ENCODE measurements around the gene TEX38.
A peak's percentile ranks its signal among the peaks of the same experiment; 100 is the strongest.
"Not testable (repeated sequence)": the region's sequence is repeated elsewhere in the genome, so short reads cannot be mapped to it uniquely, and the experiment has no call there.

TEX38 gene

DNA sequence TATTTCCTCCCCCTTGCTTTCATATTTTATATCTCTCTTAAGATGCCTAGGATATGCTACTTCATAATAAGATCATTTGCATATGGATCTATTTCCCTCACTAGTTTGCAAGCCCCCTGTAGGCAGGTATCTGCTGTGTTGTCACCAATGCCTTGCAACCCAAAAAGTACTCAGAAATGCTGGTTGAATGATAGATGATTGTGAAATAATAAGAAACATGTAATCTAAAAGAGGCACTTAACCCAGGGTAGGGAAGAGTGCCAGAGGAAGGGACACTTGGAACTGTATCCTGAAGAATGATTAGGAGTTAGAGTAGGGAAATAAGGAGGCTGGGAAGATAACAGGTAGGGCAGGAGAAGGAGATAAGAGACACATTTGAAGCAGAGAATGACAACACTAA, 15.8 kb upstream of the TEX38 start:
- DNase-seq, result no peak

DNA sequence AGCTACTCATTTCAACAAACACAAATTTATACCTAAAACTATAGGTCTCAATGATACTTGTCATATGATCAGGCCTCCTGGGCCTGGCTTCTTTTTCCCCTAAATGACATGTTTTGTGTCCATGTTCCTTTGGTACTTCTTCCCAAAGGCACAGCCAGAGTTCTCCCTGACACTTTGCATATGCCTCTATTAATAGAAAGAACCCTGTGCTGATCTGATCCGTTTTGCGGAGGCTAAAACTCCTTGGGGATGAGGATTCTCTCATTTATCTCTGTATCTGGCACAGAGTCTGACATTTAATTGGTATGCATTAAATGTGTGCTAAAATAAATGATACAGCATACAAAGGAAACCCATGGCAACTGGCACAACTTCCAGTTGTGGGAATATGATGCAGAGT, 15.0 kb upstream of the TEX38 start:
- no peak for DNase-seq

DNA sequence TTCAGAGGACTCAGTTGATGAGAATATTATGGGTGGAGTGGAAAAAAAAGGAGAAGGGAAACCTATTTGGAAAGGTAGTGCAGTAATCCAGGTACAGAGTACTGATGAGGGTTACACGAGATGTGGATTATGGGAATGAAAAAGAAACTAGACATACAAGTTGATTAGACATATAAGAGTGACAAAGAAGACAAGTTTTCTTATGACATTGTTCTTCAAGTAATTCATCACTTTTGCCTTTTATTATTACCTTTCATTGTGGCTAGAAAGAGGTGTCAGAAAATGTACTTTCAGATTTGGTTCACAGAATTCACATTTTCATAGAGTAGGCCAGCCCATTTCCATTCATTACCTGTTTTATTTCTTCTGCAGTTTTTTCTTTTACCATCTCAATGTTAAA, 13.9 kb upstream of the TEX38 start:
- DNase-seq, result no peak

DNA sequence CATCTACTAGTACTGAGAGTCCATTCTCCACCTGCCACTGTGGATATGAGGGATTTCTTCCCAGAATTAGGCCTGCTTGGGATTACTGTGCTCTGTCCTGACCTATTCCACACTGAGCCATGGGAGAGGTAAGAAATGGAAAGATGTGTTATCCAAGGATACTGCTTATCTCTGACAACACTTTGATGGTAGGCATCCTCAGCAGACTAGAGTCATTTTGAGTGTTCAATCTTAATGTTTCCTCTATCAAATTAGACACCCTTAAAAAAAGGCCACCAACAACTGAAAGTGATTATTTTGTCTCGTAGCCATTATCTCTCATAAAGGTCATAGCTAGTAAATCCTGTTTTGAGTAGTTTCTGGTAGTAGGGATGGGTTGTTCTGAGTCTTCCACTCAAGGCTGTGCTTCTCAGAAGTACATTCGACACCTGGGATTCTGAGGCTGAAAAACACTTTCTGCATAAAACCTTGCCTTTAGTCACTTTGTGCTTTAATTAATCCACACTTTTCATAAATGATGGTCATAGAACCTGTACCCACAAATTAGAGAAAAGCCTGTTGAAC, 12.3 kb upstream of the TEX38 start:
- no peak for DNase-seq

DNA sequence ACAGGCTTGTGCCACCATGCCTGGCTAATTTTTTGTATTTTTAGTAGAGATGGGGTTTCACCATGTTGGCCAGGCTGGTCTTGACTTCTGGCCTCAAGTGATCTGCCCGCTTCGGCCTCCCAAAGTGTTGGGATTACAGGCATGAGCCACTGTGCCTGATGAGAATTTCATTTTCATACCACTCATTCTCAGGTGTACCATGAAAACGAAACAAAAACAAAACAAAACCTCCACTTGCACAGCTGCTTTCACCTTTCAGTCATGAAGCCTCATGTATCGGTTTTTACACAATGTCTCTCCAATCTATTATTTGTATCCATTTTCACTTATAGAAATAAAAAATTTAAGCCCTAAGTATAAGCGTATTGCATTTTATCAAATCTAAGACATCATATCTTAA, 11.5 kb upstream of the TEX38 start:
- DNase-seq, result not testable (repeated sequence)

DNA sequence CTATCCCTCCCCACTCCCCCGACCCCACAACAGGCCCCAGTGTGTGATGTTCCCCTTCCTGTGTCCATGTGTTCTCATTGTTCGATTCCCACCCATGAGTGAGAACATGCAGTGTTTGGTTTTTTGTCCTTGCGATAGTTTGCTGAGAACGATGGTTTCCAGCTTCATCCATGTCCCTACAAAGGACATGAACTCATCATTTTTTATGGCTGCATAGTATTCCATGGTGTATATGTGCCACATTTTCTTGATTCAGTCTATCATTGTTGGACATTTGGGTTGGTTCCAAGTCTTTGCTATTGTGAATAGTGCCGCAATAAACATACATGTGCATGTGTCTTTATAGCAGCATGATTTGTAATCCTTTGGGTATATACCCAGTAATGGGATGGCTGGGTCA, 8.7 kb upstream of the TEX38 start:
- DNase-seq, result not testable (repeated sequence)

DNA sequence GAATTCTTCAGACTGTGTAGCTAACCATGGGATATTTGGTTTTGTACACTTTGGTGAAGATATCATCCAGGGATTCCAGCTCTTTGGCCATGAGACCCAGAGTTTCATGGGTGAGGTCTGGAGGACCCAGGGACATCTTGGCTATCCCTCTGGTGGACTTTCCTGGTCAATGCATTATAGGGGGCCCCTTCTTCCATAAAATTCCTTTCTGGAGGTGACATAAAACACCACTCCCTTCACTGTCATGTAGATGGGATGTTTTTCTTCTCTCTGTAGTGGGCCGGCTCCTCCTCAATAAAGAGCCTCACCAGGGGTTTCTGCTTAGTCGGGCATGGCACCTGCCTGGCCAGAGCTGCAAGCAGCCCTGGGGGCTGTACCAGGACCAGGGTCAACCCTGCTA, 5.7 kb upstream of the TEX38 start:
- no peak for DNase-seq

DNA sequence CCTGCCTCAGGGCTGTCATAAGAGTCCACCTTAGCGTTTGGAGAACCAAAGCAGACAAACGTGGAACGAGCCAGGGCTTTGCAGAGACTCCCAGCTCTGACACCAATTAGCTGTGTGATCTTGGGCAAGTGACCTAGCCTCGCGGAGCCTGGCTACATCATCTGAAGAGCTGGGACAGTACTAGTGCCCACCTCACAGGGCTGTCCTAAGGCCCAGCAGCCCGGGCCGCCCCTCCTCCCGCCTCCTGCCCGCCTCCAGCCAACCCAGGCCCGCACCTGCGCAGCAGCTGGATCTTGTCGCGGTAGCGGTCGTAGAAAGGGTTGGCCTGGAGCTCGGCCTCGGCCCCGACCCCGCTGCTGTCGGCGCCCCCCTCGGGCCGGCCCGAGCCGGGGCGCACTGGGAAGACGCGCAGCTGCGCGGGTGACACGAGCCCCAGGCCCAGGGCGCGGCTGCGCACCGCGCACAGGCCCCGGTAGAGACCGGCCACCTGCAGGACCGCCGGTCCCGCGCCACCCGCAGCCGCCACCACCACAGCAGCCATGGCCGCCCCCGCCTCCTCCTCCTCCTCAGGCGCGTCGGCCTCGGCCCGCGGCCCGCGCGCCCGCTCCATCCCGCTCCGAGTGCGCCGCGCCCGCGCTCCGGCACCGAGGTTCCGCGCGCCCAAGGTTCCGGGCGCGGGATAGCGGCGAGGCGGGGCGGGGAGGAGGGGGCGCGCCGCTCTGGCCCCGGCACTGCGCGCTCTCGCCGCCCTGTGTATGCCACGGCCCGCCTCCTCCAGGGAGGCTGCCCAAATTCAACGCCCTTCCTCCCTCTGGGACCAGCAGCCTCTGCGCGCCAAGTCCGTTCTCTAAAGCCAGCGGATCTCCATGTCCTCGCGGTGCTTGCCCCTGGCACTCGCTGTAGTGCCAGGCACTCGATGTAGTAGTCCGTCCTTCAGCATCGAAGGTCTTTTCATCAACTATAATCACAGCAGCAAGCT, 3.6 kb upstream of the TEX38 start, which contains the start of gene ATPAF1:
Gene ATPAF1, minus strand, starts transcription at position 583 of the 979 bp plus-strand sequence. Its CDS starts 42 bp downstream, at position 541.
- peak; percentile 82 for DNase-seq

DNA sequence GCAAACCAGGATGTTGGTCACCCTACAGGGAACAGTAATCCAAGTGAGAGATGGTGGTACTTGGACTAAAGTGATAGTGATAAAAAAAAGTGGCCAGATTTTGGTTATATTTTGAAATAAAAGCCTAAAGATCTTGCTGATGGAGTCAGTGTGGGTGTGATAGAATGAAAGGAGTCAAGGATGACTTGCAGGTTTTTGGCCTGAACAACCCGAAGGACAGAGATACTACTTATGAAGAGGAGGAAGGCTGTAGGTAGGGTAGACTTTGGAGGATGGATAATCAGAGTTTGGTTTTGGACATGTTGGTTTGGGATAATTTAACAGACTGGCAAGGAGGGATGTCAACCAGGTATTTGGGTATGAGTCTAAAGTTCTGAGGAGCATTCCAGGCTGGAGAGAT, 1.5 kb upstream of the TEX38 start:
- DNase-seq, result no peak

DNA sequence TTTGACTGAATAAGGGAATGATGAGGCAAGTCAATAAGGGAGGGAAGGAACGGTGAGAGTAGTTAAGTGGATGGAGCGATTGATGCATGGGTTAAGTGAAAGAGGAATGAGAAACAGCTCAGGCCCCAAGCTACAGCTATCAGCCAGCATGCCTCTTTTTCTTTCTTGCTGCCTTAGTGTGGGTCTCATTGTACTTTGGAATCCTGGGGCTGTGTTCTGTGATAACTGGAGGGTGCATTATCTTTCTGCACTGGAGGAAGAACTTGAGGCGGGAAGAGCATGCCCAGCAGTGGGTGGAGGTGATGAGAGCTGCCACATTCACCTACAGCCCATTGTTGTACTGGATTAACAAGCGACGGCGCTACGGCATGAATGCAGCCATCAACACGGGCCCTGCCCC, 1.0 kb downstream of the TEX38 start:
- DNase-seq, result no peak

DNA sequence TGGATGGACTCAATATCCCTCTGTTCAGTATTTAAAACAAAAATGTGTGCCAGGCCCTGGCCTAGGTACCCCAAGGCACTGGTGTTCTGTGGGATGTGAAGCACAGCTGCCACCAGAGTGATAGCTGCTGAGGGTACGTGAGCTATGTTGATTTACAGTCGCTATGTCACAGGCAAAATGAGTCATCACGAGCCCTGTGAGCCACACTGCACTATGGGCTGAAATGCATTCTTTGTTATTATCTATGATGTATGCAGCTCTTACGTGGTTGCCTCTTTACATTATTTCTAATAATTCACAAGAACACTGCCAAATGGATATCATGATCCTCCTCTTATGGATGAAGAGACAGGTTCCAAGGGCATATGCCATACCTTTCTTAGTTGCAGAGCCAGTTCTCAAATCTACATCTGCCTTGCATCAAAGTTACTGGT, 2.1 kb downstream of the TEX38 start:
- no peak for DNase-seq

DNA sequence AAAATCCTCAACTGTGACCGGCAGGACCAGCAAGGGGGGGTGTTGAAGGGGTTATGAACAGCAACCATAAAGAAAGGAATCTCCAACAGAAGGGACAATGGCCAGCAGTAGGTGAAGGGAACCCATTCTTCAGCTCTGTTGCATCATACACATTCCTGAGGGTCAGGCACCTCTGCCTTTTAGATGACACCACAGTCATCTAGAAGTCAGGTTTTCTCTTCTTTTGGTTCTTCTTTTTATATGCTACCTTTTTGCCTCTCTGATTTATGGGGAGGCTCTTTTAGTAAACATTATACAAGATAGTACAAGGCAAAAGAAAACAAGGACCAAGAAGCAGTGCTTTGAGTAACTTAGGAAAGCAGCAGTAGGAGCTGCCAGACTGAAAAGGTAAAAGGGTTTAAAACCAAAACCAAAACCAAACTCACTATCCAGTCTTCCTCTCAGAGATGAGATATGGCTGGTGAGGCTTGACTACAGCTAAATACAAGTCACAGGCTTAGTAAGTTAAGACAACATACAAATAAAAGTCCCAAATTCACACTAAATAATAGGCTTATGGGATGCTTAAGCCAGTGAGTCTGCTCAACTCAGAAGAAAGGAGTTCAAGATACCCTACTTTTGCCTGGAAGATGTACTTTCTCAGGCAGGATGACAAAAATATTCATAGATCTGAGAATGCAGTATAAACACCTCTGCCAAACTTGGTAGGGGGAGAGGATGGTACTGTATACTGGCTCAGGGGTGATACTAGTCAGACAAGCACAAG, 4.1 kb downstream of the TEX38 start:
- no peak for DNase-seq

DNA sequence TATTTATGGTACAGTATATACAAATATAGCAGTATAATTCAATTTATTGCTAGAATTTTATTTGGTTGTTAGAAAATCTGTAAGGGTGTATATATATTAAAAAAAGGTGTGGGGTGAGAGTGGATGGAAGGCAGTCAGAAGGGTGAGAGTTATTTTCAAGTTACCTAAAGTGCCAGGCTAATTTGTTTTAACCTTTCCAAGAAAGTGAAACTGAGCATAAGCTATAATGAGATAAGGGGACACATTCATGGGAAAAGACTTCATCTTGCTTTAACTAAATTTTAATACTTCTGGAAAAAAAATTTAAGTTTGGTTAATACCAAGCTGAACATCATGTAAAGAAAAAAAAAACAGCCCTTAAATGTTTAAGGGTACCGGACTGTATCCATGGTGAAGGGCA, 4.9 kb downstream of the TEX38 start:
- no peak for DNase-seq

DNA sequence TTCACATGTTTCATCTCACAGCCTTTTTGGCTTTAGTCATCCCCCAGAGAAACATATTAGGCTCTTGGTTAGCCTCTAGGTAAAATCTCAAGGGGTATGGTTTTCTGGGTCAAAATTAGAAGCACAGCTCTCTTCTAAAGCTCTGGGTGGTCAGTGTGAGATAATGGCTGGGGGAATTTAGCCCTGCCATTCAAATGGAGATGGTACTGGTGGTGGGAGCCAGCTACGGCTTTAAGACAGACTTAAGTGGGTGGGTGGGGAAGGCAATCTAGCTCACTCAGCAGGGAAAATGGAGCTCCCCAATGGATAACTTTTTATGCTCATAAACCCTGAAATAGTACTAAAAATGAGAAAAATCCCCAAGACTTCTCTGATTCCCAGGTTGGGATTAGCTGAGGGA, 5.7 kb downstream of the TEX38 start:
- DNase-seq, result no peak

DNA sequence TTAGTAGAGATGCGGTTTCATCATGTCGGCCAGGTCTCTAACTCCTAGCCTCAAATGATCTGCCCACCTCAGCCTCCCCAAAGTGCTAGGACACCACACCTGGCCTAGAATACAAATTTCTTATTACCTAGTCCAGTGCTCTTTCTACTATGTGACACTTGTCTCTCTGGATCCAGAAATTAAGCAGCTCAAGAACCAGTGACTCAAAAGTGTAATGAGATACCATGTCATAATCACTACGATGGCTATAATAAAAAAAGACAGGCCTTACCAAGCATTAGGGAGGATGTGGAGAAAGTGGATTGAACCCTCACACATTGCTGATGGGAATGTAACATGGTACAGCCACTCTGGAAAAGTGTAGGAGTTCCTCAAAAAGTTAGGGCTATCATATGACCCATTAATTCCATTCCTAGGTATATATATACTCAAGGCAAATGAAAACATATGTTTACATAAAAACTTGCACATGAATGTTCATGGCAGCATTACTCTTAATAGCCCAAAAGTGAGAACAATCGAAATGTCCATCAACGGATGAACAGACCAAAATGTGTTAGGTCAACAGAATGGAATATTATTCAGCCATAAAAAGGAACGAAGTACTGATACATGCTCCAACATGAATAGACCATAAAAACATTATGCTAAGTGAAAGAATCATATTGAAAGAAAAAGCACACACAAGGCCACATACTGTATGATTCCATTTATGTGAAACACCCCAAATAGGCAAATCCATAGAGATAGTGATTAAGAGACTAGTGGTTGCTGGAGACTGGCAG, 8.3 kb downstream of the TEX38 start:
- no peak for DNase-seq

DNA sequence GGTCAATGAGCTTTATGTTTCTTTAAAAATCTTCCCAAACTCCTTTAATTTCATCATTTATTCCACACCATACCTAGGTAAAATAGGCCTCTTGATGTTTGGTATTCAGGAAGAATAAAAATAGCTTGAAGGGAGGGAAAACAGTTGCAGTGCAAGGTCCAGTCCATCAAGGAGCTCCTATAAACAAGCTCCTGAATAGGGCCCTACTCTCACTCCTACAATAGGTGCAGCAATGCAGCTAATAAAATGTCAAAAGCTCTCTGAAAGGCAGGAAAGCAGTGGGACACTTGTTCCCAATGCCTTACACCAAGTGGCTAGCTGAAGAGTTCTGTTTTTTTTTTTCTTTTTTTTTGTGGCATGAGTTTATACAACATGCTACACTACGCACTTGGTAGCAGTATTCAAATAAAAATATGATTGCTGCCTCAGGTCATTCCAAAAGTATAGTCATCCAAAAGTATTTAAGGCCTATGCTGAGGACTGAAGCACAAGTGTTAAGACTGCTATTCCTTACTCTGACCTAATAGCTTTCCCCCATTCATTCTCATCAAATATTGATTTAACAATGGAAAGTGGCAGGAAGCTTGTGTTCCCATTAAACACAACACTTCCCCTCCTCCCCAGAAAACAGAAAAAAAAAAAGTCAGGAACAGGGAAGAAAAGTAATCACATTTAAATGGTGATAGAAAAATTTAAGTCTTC, 9.8 kb downstream of the TEX38 start:
- no peak for DNase-seq

DNA sequence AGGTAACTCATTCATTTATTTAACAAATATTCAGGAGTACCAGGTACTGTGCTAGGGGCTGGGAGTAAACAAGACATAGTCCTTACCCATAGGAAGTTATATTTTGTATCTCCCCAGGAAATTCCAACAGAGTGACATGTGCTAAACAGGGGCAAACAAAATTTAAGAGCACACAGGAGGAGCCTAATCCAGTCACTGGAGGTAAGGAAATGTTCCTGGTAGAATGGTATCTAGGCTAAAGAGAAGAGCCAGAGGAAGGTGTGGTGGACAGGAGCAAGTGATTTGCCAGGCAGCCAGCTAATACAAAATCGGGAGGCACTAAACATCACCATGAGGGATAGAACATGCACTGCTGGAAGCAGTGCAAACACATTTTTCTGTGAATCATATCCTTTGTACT, 10.4 kb downstream of the TEX38 start:
- no peak for DNase-seq

DNA sequence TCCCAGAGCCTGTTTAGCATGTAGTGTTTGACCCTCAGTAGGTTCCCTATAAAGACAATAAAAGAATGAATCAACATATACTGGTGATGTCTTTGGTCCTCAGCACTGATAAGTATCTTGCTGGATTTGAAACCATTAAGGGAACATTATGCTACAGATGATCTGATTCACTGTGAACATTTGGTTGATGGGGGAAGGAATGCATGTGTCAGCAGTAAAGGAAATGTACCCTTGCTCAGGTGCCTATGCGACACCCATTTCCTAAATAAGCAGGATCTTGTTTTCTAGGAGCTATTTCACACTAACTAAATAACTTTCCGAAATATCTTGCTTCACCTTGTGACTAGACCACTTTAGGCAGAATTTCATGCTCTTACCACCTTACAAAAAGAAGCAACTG, 13.0 kb downstream of the TEX38 start:
- no peak for DNase-seq

DNA sequence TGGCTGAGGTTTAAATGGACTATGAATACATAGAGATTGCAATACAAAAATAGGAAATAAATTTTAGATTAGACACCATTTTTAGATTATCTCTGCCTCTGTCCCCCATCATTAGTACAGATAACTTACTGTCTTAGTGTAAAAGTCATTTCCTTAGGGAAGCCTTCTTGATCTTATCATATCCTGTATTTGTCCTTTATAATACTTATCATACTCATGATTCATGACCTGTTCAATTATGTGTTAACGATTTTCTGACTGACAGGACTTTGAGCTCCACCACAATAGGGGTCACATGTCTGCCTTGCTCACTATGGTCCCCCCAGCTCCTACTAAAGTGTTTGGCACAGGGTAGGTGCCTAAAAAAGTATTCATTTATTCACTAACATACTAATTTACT, 14.6 kb downstream of the TEX38 start:
- DNase-seq, result no peak

DNA sequence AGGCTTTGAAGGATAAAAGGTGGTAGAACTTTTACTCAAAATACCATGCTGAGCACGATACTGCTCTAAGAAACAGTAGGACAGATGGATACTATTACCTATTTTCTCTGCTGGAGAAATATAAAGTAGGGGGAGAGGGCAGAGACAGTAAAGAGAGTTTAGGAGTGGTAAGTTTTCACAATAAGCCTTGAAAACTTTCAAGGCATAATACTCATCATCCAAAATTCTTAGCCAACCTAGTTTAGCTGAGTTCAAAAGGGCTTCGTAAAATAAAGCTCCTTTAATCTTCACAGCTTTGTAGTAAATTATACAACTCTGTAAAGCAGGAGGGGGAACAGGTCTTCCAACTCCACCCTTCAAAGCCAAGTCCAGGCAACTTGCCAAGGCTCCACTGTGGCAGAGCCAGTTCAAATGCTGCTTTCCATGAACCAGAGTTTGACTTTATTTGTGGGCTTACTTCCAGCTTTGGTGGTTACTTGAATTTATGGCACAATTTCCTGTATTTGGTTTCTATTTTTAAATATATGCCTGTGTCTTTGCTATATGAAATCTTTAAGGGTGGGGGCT, 15.5 kb downstream of the TEX38 start:
- no peak for DNase-seq

DNA sequence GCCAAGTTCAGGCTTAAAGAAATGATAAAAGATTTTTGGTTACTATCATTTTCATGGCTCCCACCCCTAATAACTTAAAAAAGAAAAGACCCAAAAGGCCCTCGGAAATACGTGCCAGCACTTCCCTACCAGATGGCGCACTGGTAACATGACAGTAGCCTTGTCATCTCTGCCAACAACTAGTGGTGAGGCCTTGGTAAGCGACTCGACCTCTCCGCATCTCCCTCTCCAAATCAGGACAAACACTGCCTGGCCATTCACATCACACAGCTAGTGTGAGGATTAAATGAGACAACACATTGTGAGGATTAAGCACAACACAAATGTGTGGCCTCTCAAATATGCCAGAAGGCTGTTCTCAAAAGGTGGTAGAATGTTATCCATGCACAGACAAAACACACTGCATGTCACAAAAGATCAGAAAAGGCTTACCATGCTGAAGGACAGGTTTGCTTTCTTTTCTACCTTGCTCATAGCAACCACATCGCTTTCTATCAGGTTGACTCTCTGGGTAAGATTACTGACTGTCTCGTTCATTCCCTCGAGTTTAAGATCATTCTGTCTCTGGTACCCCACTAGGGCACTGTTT, 16.4 kb downstream of the TEX38 start:
- no peak for DNase-seq
